GM18909 (cell line): ENCODE measurements around the gene EVA1C.
"Not testable (repeated sequence)": the region's sequence is repeated elsewhere in the genome, so short reads cannot be mapped to it uniquely, and the experiment has no call there.

ENCODE experiments used
- ATAC-seq: cut with Tn5 transposase; IDR thresholded peaks from one replicate; pipeline ENCODE4 v1.9.1; 2021; ENCODE audit warnings: mild to moderate bottlenecking; ENCODE audit not compliant: unreplicated experiment, poor library complexity

The EVA1C gene

DNA sequence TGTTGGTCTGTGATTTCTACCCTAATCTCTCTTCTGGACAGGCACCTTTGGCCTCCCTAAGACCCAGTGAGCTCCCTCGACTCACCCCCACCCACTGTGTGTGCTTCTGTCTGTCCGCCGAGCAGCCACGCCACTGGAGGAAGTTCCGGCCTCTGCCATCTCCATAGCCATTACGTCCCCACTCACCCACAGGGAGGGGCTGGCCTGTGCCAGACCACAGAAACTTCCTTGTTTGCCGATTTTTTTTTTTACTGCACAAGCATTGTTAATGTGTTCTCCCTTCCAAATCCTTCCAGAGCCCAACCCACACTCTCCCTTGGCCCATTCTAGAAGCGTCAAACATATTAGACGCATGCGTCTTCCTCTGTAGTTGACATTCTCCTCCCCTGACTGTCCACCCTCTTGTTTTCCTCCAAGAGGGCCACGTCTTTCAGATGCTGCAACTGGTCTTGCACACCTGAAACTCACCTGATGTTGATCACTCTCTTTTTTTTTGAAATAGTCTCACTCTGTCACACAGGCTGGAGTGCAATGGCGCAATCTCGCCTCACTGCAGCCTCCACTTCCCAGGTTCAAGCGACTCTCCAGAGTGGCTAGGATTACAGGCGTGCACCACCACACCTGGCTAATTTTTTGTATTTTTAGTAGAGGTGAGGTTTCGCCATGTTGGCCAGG is 72.3 kb downstream of the EVA1C start:
- ATAC-seq: no peak

DNA sequence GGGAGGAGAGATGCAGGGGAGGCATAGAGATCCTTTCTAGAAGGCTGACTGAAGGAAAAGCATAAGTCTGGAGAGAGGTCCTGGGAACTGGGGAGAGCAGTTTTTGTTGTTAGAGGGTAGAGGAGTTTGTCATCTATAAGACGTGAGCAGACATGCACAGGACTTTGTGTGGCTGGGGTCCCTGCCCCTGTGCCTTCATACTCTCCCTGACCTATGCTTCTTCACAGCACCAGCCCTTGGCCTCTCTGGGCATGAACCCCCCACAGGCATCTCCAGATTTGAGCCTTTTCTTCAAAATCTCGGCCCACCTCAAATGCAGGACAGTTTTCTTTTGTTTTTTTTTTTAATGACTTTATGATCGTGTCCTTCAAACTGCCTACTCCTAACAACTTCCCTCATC is 79.9 kb downstream of the EVA1C start:
- no peak for ATAC-seq

GRCh38 chr21:32494934-32495709 is 82.6 kb downstream of the EVA1C start:
- no peak for ATAC-seq

DNA sequence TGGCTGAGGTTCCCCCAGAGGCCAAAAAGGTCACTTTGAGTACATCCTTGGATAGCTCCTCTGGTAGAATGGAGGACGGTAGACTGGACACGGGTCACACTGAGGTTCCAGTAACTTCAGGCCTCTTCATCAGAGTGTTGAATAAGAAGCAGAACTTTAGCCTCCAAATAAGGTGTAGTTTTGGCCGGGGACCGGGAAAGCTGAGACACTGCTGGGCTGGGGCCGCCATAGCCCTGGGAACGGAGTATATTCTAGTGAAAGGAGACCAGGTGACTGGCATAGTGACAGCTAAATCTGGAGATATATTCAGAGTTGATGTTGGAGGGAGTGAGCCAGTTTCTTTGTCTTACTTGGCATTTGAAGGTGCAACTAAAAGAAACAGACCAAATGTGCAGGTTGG is 84.1 kb downstream of the EVA1C start:
- no peak for ATAC-seq

- no peak for ATAC-seq
These were observed 86.9 kb downstream of the EVA1C start for GRCh38 chr21:32499249-32500055.

DNA sequence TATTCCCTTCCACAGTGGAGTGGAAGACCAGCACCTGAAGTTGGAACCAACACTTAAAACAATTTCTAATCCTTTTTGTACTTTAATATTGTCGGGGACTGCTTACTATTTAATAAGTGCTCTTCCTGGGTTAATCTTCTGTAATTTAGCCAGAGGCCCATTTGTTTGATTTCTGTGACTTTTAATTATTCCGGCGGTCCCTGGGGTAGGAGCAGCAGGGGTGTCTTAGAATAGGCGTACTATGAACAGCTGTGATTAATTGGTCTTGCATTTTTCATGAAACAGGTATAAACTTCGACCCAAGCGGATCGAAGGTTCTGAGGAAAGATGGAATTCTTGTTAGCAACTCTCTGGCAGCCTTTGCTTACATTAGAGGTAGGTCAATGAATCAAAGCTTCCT is 91.1 kb downstream of the EVA1C start:
- not testable (repeated sequence) for ATAC-seq

DNA sequence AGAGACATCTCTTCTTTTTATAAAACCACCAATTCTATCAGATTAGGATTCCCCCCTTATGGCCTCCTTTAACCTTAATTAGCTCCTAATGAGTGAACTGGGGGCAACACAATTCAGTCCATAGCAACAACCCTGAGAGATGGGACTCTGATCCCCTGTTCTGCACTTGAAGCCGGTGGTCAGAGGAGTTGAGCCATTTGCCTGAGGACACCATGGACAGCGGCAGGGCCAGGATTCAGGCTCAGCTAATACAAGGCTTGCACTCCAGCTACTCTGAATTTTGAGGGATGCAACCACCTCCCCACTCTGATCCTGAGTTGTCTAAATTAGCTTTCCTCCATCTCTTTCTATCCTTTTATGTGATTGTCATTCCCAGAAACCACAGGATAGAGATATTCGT is 93.3 kb downstream of the EVA1C start:
- ATAC-seq: not testable (repeated sequence)

DNA sequence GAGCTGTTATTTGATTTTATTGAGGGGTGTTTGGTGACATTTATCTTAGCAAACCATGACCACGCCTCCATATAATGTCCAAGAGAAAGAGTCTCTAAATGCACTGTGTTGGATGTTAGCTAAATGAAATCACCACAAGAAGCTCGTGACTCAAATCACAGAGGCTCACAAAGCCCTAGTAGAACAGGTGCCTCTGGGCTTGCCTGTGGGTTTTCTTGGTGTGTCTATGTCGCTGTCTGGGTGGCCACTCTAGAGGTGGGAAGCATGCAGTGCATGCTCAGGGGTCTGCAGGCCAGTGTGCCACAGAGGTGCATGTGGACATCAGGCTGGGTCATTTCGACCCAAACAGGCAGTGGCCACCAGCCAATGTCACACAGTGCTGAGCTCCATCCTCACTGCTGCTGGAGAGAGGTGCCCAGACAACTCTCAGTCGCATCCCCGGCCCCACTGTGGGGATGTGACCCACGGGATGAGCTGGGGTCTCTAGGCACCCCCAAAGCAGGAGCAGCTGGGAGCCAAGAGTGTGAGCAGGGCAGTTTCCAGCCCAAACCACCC is 94.0 kb downstream of the EVA1C start:
- not testable (repeated sequence) for ATAC-seq

DNA sequence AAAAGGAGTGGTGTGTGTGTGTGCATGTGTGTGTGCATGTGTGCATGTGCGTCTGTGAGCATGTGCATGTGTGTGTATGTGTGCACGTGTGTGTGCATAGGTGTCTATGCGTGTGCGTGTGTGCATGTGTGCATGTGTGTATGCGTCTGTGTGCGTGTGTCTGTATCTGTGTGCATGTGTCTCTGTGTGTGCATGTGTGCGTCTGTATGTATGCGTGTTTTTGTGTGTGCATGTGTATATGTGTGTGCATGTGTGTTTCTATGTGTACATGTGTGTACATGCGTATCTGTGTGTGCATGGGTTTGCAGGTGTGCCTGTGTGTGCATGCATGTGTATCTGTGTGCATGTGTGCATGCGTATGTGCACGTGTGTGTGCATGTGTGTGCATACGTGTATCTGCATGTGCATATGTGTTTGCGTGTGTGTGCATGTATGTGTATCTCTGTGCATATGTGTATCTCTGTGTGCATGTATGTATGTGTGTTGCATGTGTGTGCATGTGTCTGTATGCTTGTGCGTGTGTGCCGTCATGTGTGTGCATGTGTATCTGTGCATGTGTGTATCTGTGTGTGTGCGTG is 94.9 kb downstream of the EVA1C start:
- no peak for ATAC-seq

DNA sequence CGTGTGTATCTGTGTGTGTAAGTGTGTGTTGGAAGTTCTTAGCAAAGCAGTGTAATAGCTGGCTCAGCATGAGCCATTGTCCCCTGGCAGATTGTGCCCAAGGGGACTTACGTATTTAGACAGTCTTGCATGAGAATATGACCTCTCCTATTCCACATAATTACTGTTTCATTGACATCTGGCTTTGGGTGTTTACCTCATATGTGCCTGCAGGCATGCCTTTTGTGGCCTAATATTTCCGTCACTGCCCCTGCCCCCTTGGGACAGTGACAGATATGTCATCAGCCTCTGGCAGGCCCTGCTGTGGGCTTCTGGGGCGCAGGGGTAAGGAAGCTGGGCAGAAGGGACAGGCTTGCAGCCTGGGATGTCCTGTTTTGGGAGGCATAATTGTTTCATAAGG is 95.5 kb downstream of the EVA1C start:
- not testable (repeated sequence) for ATAC-seq

GRCh38 chr21:32508558-32508957 is 96.1 kb downstream of the EVA1C start:
- no peak for ATAC-seq

GRCh38 chr21:32508975-32509374 is 96.5 kb downstream of the EVA1C start:
- ATAC-seq: not testable (repeated sequence)

DNA sequence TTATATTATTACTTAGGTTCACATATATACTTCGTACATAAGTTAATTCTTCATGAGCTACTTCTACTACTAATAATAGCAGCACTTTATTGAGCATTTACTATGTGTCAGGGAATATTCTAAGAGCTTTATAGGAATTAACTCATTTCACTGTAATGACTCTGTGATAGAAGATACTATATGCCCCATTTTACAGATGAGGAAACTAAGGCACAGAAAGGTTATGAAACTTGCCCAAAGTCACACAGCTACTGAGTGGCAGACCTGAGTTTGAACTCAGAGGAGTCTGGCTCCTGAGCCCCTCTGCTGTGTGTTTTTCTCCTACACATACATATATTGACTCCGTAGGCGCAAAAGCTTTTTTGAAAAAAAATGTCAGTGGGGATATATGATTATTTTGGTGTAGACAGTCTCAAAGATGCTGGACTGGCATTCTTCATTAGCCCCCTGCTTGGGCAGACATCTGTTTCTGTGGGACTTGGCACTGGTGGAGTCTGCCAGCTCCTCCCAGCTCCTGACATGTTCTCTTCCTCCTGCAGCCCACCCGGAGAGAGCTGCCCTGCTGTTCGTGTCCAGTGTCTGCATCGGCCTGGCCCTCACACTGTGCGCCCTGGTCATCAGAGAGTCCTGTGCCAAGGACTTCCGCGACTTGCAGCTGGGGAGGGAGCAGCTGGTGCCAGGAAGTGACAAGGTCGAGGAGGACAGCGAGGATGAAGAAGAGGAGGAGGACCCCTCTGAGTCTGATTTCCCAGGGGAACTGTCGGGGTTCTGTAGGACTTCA is 102.0 kb downstream of the EVA1C start:
- ATAC-seq: no peak

- ATAC-seq: no peak
These were observed 103.4 kb downstream of the EVA1C start for GRCh38 chr21:32515874-32516273.

- ATAC-seq: no peak
These were observed 104.5 kb downstream of the EVA1C start for GRCh38 chr21:32516756-32517649.

GRCh38 chr21:32519945-32520874 is 107.7 kb downstream of the EVA1C start:
- ATAC-seq: no peak

GRCh38 chr21:32520875-32521735 is 108.6 kb downstream of the EVA1C start:
- no peak for ATAC-seq
